Medulla oblongata (tissue), 1 donor: ENCODE results near the gene ATF5.

ENCODE experiments used
- DNase-seq: peaks from one replicate; pipeline ENCODE4 v3.0.0-alpha.2; 2015; ENCODE audit errors: extremely low spot score

The ATF5 gene

DNA sequence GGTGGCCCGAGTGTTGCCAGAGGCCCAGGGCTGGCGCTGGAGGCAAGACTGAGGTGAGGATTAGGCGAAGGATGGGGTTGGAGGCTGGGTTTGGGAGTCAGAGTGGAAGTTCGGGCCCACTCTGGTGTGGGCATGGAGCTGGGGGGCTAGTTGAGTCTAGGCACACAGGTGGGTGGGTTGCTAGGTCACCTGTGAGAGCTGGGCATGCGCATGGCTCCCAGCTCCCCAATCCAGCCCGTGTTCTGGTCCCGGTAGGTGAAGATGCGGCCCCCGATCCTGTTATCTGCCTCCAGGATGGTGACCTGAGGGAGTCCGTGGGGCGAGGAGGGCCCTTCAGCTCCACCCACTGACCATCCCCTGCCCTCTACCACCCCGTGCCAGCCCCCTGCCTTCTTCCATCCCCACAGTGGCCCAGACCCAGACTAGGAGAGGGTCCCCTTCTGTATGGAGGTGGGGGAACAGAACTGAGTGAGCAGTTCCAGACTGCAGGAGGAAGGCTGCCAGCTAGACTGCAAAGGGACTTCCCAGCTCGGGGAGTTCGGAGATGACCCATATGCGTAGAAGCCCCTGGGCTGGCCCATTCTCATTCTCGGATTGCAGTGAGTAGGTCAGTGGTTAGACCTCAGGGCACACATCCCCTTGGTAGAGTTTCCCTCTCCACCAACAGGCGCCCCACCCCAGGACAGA lies 34.0 kb upstream of the ATF5 start:
- no peak for DNase-seq

DNA sequence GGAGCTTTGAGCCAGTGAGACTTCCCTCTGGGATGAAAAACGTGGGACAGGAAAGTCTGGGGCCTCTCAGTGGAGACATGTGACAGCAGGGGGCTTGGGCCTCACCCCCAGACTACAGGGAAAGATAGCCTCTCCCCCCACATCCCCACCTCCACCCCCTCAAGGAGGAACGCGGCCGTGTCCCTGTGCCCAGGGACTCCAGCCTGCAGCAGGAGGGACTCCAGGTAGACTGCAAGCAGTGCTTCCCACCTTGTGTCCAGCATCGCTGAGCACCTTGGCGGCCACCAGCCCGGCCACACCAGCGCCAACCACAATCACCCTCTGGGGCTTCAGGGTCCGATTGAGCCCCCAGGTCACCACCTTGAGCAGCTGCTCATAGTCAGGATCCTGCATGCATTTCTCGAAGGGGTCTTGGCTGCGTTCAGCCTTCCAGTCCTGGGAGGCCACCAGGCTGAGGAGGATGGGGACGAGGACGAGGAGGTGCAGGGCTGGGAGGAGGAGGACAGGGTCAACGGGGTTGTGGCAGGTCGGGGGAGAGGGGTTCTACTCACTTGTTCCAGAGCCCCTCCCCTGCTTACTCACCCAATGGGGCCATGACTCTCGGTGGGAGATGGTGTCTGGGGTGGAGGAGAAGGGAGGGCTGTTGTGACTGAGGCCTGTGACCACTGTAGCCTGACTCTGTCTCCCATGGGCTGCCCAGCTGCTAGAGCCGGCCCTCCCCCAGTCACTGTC lies 33.3 kb upstream of the ATF5 start:
- DNase-seq = no peak

DNA sequence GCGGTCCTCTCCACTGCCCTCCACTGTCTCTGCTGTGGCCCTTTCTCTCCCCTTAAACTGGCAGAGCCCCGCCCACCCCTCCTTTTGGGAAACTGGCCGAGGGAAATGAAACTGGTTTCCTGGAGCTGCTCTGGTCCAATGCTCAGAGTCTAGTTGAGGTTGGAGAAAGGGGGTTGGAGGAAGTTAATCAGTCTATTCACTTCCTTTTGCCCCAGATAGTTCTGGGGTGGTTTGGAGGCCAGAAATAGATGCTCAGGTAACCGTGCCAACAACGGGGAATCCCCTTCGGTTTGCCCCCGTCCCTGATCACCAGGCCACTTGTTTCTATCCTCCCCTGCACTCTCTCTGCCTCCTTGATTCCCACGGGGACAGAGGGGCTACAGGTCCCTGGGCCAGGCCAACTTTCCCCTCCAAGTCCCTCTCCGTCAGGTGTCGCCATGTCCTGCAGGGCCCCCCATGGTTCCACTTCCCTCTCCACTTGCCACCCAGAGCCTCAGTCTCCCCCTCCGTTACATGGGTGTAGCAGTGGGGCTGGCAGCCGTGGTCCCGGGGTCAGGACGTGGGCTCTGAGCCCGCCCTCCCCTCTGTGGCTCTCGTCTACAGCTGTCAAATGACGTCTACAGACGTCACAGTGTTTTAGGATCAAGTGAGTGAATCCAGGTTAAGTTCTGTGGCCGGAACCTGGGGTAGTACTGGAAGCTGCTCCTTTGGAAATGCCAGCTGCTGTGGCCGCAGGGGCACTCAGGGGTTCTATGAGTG lies 32.0 kb upstream of the ATF5 start, which contains the start of gene IL4I1:
TSS of gene IL4I1 (minus strand) at position 25 of the 759 bp plus-strand sequence. CDS start 727 bp downstream, outside the sequence.
- DNase-seq = peak; percentile 70

DNA sequence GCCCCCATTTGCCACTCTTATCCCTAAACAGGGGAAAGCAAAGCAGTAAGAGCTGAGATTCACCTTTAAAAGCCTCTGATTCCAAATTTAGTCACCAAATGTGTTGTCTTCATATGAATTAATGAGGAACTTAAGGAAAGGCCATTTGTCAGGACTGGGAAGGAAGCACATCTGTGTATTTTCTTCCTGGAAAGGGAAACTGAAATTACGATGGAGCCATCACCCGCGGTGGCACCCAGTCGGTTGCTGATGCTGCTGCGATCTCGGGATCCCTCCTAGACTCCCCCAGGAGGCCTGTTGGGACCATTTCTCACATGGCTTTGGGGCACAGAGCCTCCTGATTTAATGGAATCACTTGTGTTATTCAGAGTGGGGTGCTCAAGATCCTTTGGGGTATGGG lies 24.9 kb upstream of the ATF5 start:
- DNase-seq = no peak

DNA sequence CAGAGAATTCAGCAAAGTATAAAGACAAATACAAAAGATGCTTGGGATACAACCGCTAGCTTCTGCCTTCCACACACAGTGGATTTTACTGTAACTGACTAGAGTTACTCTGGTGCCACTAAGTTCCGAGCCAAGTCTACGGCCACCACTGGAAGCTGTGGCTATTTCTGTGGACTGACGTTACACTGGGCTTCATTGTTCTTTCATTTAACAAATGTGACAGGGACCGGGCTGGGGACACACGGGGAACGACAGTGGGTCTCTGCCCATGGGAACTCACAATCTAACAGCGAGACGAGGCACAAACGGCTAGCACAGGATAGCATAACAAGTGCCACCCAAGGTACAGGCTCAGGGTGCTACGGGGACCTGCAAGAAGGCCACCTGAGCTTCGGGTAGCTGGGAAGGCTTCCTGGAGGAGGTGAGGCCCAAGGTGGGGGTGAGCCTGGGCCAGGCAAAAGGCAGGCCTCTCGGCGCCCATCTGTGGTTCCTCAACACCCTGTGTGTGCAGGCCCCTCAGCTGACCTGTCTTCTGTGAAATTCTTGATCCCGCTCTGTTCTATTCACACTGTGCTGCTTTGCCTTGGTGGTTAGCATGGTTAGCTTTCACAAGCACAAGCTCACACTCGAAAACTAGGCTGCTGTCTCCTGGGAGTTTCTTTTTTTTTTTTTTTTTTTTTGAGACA lies 22.0 kb upstream of the ATF5 start:
- peak; percentile 70 for DNase-seq

DNA sequence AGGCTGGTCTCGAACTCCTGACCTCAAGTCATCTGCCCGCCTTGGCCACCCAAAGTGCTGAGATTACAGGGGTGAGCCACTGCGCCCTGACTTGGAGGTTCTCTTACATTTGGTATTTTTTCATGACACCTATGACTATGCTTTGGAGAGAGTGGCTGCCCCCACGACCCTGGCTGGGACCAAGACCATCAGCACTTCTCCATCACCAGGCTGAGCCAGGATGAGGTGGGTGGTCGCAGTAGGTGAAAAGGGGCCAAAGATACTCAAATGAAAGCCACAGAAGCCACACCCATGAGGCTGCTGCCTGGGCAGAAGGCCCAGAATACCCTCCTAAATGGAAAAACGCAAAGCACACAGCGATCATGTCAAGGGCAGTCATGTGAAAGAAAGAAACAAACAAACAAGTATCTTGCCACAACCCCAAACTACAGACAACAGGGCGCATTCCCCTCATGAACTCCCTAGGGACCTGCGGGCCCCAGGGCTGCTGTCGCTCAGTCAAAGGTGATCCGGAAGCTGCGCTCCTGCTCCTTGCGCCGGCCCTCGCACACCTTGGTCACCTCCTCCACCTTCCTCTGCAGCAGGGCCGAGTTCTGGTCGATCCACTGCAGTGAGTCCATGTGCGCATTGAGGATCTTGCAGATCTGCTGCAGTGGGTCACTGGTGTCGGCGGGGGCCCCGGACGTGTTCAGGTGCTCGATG lies 21.1 kb upstream of the ATF5 start:
- DNase-seq = no peak

DNA sequence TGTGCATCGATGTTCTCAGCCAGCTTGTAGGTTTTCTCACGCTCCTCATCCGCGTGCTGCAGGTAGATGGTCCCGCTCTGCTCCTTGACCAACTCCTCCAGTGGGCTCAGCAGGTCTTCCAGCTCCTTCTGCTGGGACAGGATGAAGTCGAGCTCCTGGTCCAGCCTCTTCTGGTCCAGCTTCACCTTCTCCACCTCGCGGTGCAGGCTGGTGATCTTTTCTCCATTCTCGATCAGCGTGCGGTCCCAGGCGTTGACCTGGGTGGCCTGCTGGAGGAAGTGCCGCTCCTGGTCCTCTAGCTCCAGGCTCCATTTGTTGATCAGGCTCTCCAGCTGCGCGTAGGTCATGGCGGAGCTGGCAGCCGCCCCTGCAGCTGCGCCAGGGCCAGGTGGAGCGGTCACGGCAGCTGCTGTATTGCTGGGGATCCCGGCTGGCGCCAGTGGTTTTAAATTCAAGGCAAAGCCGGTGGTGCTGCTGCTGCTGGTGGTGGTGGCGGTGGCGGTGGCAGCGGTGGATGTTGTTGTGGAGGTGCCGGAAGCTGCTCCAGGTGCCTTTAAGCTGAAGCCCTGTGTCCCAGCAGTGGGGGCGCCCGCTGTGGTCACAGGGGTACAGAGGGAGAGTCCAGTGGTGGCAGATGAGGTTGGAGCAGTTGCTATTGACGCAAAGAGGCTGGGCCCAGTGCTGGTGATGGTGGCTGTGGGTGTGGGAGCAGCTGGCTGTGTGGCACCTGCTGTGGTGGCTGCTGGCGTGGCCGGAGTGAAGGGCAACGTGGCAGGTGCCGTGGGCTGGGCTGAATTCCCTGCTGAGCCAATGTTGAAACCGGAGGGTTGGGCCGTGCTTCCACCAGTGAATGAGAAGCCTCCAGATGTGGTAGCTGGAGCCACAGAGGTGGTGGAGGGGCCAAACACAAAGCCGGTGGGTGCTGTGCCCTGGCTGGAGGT lies 20.3 kb upstream of the ATF5 start:
- no peak for DNase-seq

DNA sequence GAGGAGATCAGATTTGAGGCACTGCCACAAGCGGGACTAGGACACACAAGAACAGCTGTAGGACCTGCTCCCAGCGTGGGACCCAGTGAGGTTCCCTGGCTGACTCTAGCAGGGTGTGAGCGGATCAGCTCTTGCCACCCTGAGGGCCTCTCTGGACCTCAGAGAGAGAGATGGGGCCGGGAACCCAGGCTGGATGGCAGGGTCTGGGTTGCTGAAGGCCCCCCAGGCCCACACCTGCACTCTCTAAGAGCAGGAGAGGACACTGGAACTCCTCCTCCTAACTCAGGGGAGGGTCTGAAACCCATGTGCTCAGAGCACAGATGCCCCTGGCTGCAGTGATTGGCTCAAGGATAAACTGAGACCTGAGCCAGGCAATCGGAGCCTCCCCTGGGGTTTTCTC lies 18.8 kb upstream of the ATF5 start:
- DNase-seq = no peak

DNA sequence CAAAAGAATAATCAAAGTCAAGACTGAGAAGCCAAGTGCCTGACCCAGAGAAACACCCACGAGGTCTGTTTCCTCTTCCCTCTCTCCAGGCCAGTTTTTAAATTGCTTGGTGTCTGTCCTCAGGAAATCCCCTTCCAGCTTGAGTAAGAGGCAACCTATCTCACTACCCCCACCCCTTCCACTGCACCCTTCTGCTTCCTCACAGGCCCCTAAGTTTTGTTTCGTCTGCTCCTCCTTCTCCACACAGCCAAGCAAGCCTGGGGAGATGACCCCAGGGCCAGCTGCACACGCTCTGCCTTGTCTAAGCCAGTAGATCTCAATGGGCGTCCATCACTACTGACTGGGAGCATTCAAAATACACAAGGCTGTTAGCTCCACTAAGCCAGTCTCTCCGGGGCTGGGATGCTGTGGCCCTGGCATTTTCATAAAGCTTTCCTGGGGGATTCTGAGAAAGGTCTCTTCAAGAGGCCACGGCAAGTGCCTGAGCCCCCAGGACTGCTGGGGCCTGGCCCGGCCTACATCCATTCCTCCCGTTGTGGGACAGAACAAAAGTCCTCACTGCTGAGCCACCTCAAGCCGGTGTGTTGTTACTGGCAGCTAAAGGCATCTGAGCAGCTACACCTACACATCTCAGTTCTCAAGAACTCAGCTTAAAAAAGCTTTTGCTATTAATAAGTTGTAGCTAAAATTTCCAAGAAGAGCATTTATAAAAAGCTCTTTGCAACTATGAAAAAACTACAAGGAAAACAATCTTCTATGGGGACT lies 17.4 kb upstream of the ATF5 start:
- peak; percentile 78 for DNase-seq

DNA sequence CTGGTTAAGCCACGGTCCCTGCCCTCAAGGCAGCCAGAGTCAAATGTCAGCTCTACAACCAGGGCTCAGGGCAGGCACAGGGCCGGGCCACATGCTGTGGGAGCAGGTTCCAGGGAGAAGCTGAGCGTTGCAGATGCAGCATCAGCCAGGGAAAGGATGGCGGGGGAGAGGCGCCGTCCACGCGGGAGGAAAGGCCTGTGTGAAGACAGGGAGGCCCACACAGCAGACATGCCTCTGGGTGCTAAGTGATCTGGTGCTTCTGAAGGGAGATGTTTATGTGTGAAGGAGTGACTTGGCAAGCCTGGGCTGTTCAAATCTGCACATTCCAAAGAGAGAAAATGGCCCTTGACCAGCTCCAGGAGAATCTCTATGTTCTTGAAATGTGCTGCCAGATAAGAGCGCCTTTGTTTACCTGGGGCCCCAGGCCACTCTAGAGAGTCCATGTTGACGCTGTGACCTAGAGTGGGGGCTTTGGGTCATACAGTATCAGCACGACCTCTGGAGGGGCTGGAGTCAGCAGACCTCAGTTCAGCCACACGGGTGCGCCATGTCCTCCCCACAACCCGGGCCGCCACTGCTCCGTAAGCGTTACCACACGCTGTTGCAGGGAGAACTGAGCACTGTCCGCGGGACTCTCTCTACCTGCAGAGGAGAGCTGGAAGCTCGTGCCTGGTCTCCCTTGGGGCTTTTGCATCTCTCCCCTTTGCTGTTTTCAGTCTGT lies 15.9 kb upstream of the ATF5 start:
- DNase-seq = no peak

DNA sequence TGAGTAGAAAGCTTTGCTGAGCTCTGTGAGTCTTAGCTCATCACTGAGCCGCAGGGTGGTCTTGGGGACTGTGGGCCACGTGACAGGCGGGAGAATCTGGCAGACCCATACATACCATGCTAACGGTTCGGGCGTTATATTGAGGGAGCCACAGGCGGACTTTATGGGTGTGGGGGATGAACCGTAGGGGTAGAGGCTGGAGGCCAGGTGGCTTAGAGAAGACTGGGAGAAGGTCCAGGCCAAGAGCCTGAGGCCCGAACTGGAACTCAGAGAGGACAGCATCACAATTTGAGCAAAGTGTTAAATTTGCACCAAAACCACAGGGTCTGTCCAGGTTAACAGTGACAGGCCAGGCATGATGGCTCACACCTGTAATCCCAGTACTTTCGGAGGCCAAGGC lies 15.3 kb upstream of the ATF5 start:
- DNase-seq = no peak

DNA sequence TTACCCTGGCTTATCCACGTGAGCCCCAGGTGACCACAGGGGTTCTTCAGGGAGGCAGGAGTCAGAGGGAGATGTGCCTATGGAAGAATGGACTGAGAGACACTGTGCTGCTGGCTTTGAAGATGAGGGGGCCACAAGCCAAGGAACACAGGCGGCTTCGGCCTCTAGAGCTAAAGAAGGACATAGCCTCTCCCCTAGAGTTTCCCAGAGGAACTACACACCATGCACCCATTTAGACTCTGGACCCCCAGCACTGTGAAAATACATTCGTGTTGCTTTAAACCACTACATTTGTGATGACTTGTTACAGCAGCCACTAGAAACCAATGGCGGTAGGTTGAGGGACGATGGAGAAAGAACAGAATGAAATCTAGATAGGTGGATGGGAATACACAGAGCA lies 13.7 kb upstream of the ATF5 start:
- DNase-seq = no peak

DNA sequence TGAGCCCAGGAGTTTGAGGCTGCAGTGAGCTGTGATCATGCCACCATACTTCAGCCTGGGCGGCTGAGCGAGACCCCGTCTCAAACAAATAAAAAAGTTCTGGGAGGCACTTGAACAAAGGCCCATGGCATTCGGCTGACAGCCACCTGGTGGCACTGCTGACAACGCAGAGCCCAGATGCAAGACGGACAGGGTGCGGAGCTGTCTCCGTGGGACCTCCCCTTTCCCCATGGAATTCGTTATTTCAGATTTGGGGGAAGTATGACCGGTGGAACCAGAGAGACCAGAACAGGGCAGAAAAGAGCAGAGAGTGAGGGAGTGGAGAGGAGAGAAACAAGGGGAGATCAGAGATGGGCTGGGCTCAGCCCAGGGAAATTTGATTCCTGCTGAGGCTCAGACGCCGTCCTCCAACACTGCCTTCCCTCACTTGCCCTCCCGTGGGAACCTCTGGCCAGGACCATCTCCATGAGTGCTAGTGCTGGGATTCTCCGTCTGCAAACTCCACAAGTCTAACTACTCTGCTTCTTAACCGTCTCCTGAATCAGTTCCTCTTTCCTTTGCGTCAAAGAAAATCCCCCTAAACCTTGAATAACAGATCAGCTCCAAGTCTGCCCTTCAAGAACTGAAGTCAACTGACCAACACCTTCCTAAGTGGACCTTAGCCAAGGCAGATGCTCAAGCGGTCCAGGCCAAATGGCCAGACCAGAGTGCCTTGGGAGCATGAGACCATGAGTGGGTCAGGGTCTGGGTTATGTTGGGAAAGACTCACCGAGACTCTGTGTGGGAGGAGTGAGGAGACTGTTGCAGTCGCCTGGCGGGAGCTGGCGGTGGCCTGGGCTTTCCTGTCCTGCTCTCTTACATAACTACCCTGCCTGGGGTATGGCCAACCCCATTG lies 11.9 kb upstream of the ATF5 start:
- DNase-seq = peak; percentile 46

DNA sequence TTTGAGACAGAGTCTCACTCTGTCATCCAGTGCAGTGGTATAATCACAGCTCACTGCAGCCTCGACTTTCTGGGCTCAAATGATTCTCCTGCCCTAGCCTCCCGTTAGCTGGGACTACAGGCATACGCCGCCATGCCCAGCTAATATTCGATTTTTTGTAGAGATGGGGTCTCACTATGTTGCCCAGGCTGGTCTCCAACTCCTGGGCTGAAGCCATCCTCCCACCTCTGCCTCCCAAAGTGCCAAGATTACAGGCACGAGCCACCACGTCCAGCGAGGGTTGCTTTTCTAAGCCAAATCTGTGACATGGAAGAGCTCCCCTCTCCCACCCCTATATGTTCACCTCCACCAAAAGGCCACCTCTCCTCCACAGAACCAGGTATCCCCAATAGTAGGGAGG lies 10.9 kb upstream of the ATF5 start:
- no peak for DNase-seq

DNA sequence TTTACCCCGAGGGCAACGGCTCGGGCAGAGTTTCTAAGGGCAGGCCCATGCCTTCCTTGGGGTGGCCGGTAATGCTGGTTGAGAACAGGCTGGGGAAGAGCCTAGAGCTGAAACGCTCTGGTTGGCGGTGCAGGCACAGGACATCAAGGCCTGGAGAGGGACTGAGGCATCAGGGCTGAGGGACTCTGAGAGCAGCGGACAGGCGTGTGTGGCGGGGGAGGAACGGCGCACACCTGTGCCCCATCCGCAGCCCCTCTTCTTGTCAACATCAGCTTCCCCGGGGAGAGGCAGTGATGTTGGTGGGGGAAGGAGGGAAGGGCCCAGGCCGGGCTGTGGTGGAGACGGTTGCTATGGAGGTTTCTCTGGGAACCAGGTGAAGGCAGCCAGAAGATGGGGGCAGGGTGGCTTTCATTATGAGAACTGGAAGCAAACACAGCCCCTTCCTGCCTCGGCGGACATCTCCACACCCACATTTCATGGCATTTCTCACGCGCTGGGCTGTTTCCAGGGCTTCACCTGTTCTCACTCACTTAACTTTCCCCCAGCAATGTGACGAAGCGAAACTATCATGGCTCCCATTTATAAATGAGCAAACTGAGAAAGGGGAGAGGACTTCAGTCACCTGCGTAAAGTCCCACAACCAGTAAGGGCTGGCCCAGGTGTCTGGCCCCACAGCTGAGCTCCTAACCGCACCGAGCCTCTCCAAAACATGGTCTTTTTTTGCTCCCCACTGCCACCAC lies 8.2 kb upstream of the ATF5 start:
- no peak for DNase-seq

DNA sequence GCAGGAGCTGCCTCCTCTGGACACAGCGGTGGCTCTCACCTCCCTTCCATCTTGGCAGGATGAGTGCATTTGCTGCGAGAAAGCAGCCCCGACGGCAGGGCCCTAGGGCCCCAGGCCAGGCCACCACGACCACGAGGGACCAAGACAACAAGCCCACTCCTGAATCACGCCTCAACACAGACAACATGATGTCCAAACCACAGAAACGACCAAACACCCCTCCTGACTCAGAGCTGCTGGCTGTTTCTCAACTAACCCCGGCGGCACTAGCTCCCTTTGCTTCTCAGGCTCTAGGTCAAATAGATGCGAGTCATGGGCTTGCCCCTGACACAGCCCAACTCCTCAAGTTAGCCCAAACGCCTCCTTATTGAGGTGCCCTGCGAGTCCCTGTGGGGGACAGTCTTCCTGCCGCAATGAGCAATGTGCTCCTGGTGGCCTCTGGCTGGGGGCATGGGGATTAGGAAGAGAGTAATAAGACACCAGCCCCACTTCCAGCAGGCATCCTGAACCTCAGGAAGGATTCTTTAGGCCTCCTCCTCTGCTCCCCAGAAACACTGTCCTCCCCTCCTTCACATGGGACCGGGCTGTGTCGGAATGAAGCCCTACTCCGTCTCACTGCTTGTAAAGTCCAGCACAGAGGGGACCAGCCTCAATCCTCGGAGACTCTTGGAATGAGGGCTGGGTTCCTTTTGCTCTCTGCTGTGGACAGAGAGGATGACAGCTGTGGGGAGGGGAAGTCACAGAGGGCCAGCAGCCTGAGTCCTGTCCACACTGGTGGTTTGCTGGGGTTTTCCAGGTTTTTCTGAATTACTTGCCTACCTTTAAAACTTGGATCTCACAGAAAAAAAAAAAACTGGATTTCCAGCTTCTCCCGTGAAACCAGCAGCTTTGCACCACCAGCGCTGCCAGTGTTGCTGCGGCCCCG lies 6.9 kb upstream of the ATF5 start:
- no peak for DNase-seq
